ENCODE data around the gene TCP11L2. TPM values are rescaled to one million over a fixed set of nuclear protein-coding genes. Genes with fewer than 3 reads are reported as not detected.
A peak's percentile ranks its signal among the peaks of the same experiment; 100 is the strongest.

Gene TCP11L2
- total and polyA plus RNA-seq, 4 donors, result 5.5 to 50.9 (median 17.0) TPM

DNA sequence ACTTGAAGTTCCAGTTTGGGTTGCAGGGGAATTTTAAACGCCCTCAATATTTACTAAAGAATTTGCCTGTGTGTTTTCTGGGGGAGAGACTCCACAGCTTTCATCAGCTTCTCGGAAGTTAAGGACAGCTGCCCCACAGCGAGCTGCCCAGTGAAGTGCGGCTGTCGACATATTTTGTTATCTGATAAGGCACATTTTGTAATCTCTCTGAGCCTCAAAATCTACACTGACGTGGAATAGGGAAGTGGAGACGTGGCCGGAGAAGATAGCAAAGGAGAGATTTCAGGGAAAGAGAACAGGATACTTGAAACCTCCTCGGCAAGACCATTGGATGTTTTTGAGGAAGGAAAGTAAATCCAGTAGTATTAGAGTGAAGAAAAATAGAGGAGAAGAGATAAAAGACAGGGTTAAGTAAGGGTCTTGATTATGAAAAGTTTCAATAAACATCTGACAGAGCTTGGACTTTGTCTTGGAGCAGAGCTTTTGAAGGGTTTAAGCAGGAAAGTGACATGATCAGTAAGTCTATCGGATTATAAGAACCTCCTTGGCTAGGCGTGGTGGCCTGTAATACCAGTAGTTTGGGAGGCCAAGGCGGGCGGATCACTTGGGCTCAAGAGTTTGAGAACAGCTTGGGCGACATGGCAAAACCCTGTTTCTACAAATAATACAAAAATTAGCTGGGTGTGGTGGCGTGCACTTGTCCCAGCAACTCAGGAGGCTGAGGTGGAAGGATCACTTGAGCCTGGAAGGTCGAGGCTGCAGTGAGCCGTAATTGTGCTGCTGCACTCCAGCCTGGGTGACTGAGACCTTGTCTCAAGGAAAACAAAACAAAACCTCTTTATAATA, 56.1 kb downstream of the TCP11L2 start:
- ATAC-seq (ENCODE audit: low FRiP score) (peak; percentile 47), DNase-seq (no peak)
- no peaks in the 10 kb centered on the region for H3K27me3 ChIP-seq (ENCODE audit: control insufficient read depth in 1 of 2, insufficient read depth in 2 of 2, low read length in 1 of 2)
- peaks cover 0 to 3% of the 10 kb centered on the region in 2 donors for H3K4me1 ChIP-seq (ENCODE audit: control insufficient read depth in 1 of 2, insufficient read depth in 2 of 2, low read length in 2 of 2)
- intact Hi-C loops (cut with DNase I), result loop anchor here in 1 of 2 donors (10.0 kb wide), 1 partner anchor 134 kb away; no protein-coding TSS in a partner anchor
- H3K4me3 ChIP-seq (ENCODE audit: low read length in 2 of 2), result peak overlapping the region; percentile 53 to 90
- peak overlapping the region; percentile 24 to 64 for H3K27ac ChIP-seq (ENCODE audit: low read depth in 1 of 2, low read length in 2 of 2)
- 35 to 36% methylated on average over 17 of the region's 17 CpGs for WGBS, 2 donors
- H3K36me3 ChIP-seq (ENCODE audit: control insufficient read depth in 1 of 2, insufficient read depth in 2 of 2, low read length in 1 of 2), result no peaks in the 10 kb centered on the region
- no peaks in the 10 kb centered on the region for H3K9me3 ChIP-seq (ENCODE audit: control insufficient read depth, low read length)

DNA sequence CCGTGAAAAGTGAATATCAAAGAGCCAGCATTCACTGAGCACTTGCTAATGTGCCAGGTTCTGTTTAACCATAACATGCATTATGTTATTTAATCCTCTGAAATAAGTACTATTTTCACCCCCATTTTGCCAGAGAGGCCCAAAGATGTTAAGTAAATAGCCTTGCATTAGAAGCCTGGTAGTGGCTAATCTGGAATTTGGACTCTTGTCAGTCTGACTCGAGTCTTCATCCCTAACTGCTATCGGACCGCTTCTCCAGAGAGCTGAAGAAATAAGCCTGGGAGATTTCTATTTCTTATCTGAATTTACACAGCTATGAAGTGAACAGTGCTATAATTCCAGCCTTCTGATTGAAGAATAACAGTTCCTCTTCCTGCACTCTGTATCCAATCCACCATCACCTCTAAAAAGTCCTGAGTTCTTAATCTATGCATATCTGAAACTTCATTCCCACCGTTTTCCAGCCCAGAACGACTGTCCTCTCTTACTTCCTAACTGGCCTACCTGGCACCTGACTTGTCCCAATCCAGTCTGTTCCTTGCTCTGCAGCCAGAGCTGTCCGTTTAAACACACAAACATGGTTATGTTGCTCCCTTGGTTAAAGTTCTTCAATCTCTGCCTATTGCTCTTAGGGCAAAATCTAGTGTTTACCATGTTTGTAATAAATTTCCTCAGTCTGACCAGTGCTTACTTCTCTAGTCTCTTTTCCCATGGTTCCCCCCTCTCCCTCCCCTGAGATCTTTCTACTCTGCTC, 57.3 kb downstream of the TCP11L2 start:
- Histone ChIP-seq H3K36me3 (ENCODE audit: control insufficient read depth in 1 of 2, insufficient read depth in 2 of 2, low read length in 1 of 2) (peaks cover 0 to 4% of the 10 kb centered on the region in 2 donors), H3K4me1 (ENCODE audit: control insufficient read depth in 1 of 2, insufficient read depth in 2 of 2, low read length in 2 of 2) (peaks cover 0 to 3% of the 10 kb centered on the region in 2 donors), H3K27me3 (ENCODE audit: control insufficient read depth in 1 of 2, insufficient read depth in 2 of 2, low read length in 1 of 2) (no peaks in the 10 kb centered on the region), H3K27ac (ENCODE audit: low read depth in 1 of 2, low read length in 2 of 2) (no peak overlapping the region), H3K9me3 (ENCODE audit: control insufficient read depth, low read length) (no peaks in the 10 kb centered on the region), H3K4me3 (ENCODE audit: low read length in 2 of 2) (no peak overlapping the region)
- DNase-seq, result no peak
- 75% methylated on average over 7 of the region's 7 CpGs for WGBS, 2 donors
- ATAC-seq (ENCODE audit: low FRiP score), result no peak
- intact Hi-C loops (cut with DNase I), result loop anchor here in 1 of 2 donors (10.0 kb wide), 1 partner anchor 135 kb away; no protein-coding TSS in a partner anchor

- H3K27ac ChIP-seq (ENCODE audit: low read depth in 1 of 2, low read length in 2 of 2), result no peak overlapping the region
- 91 to 96% methylated on average over 5 of the region's 5 CpGs for WGBS, 2 donors
- H3K9me3 ChIP-seq (ENCODE audit: control insufficient read depth, low read length), result no peaks in the 10 kb centered on the region
- intact Hi-C loops (cut with DNase I), result no loop called here
- no peak for DNase-seq
- ATAC-seq (ENCODE audit: low FRiP score), result no peak
- H3K4me1 ChIP-seq (ENCODE audit: control insufficient read depth in 1 of 2, insufficient read depth in 2 of 2, low read length in 2 of 2), result peaks cover 0 to 3% of the 10 kb centered on the region in 2 donors
- H3K36me3 ChIP-seq (ENCODE audit: control insufficient read depth in 1 of 2, insufficient read depth in 2 of 2, low read length in 1 of 2), result peaks cover 0 to 4% of the 10 kb centered on the region in 2 donors
- no peaks in the 10 kb centered on the region for H3K27me3 ChIP-seq (ENCODE audit: control insufficient read depth in 1 of 2, insufficient read depth in 2 of 2, low read length in 1 of 2)
- no peak overlapping the region for H3K4me3 ChIP-seq (ENCODE audit: low read length in 2 of 2)
These were observed 58.0 kb downstream of the TCP11L2 start for GRCh38 chr12:106360400-106360994.

- Histone ChIP-seq H3K4me3 (ENCODE audit: low read length in 2 of 2) (no peak overlapping the region), H3K9me3 (ENCODE audit: control insufficient read depth, low read length) (no peaks in the 10 kb centered on the region), H3K36me3 (ENCODE audit: control insufficient read depth in 1 of 2, insufficient read depth in 2 of 2, low read length in 1 of 2) (peaks cover 4% of the 10 kb centered on the region in 2 donors), H3K27ac (ENCODE audit: low read depth in 1 of 2, low read length in 2 of 2) (no peak overlapping the region), H3K4me1 (ENCODE audit: control insufficient read depth in 1 of 2, insufficient read depth in 2 of 2, low read length in 2 of 2) (peaks cover 0 to 3% of the 10 kb centered on the region in 2 donors), H3K27me3 (ENCODE audit: control insufficient read depth in 1 of 2, insufficient read depth in 2 of 2, low read length in 1 of 2) (no peaks in the 10 kb centered on the region)
- ATAC-seq (ENCODE audit: low FRiP score) (no peak), DNase-seq (no peak)
- intact Hi-C loops (cut with DNase I), result no loop called here
- 88 to 91% methylated on average over 4 of the region's 4 CpGs for WGBS, 2 donors
These were observed 60.4 kb downstream of the TCP11L2 start for GRCh38 chr12:106362971-106363370.

DNA sequence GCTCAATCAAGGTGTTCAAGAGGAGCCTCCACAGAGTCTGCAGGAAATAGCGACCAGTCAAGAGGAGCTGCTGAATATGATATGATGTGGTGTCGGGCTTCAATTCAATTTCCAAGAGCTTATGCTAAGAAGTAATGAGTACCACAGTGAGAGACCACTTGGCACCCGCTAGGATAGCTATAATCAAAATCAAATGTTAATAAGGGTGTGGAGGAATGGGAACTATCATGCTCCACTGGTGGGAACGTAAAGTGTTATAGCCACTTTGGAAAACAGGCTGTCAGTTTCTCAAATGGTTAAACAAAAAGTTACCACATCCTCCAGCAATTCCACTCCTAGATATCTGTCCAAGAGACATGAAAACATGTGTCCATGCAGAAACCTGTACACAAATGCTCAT, 61.7 kb downstream of the TCP11L2 start:
- Histone ChIP-seq H3K36me3 (ENCODE audit: control insufficient read depth in 1 of 2, insufficient read depth in 2 of 2, low read length in 1 of 2) (peaks cover 4% of the 10 kb centered on the region in 2 donors), H3K27ac (ENCODE audit: low read depth in 1 of 2, low read length in 2 of 2) (no peak overlapping the region), H3K9me3 (ENCODE audit: control insufficient read depth, low read length) (no peaks in the 10 kb centered on the region), H3K27me3 (ENCODE audit: control insufficient read depth in 1 of 2, insufficient read depth in 2 of 2, low read length in 1 of 2) (no peaks in the 10 kb centered on the region), H3K4me3 (ENCODE audit: low read length in 2 of 2) (no peak overlapping the region), H3K4me1 (ENCODE audit: control insufficient read depth in 1 of 2, insufficient read depth in 2 of 2, low read length in 2 of 2) (peaks cover 0 to 3% of the 10 kb centered on the region in 2 donors)
- no peak for DNase-seq
- intact Hi-C loops (cut with DNase I), result no loop called here
- WGBS, 2 donors, result 94 to 98% methylated on average over 4 of the region's 4 CpGs
- no peak for ATAC-seq (ENCODE audit: low FRiP score)

DNA sequence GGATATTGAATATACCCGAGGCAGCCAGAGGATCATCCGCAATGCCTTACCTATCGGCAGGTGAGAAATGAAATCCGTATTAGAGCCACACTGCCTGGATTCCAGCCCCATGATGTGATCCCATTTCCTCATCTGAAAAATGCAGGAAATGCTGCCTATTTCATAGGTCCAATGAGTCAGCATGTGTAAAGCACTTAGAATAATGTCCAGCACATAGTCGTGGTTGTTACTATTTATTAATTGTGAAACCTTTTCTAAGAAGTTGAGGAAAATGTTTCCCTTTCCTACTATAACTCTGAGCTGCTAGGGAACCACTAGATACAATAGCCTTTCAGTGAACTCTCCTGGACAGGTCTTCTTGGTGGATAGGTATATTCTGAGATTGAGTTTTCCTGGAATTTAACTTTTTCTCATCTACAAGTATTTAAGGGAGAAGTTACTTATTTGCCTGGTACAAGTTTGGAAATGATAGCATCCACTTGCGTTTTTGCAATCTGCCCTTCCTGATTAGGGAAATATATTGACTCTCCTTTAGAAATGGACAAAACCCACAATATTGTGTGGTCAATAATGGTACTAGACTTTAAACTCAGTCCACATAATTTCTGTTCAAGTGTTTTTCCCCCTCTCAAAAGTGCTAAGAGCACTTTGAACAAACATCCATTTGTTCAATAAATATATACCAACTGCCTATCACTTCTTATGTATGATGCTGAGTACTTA, 67.3 kb downstream of the TCP11L2 start:
- ATAC-seq (ENCODE audit: low FRiP score), result no peak
- H3K4me3 ChIP-seq (ENCODE audit: low read length in 2 of 2), result no peak overlapping the region
- no peaks in the 10 kb centered on the region for H3K27me3 ChIP-seq (ENCODE audit: control insufficient read depth in 1 of 2, insufficient read depth in 2 of 2, low read length in 1 of 2)
- 78 to 83% methylated on average over 6 of the region's 6 CpGs for WGBS, 2 donors
- no peaks in the 10 kb centered on the region for H3K4me1 ChIP-seq (ENCODE audit: control insufficient read depth in 1 of 2, insufficient read depth in 2 of 2, low read length in 2 of 2)
- DNase-seq, result no peak
- H3K27ac ChIP-seq (ENCODE audit: low read depth in 1 of 2, low read length in 2 of 2), result no peak overlapping the region
- intact Hi-C loops (cut with DNase I), result no loop called here
- H3K9me3 ChIP-seq (ENCODE audit: control insufficient read depth, low read length), result no peaks in the 10 kb centered on the region
- peaks cover 3 to 4% of the 10 kb centered on the region in 2 donors for H3K36me3 ChIP-seq (ENCODE audit: control insufficient read depth in 1 of 2, insufficient read depth in 2 of 2, low read length in 1 of 2)

GRCh38 chr12:106378788-106379187, 76.3 kb downstream of the TCP11L2 start:
- ATAC-seq (ENCODE audit: low FRiP score) (no peak), DNase-seq (no peak)
- Histone ChIP-seq H3K4me3 (ENCODE audit: low read length in 2 of 2) (no peak overlapping the region), H3K36me3 (ENCODE audit: control insufficient read depth in 1 of 2, insufficient read depth in 2 of 2, low read length in 1 of 2) (peaks cover 0 to 10% of the 10 kb centered on the region in 2 donors), H3K27me3 (ENCODE audit: control insufficient read depth in 1 of 2, insufficient read depth in 2 of 2, low read length in 1 of 2) (no peaks in the 10 kb centered on the region), H3K9me3 (ENCODE audit: control insufficient read depth, low read length) (peaks cover 3% of the 10 kb centered on the region), H3K4me1 (ENCODE audit: control insufficient read depth in 1 of 2, insufficient read depth in 2 of 2, low read length in 2 of 2) (no peaks in the 10 kb centered on the region), H3K27ac (ENCODE audit: low read depth in 1 of 2, low read length in 2 of 2) (no peak overlapping the region)
- WGBS, 2 donors, result 79 to 84% methylated on average over 4 of the region's 4 CpGs
- intact Hi-C loops (cut with DNase I), result no loop called here

- Histone ChIP-seq H3K27me3 (ENCODE audit: control insufficient read depth in 1 of 2, insufficient read depth in 2 of 2, low read length in 1 of 2) (no peaks in the 10 kb centered on the region), H3K36me3 (ENCODE audit: control insufficient read depth in 1 of 2, insufficient read depth in 2 of 2, low read length in 1 of 2) (peaks cover 0 to 10% of the 10 kb centered on the region in 2 donors), H3K27ac (ENCODE audit: low read depth in 1 of 2, low read length in 2 of 2) (no peak overlapping the region), H3K9me3 (ENCODE audit: control insufficient read depth, low read length) (peaks cover 3% of the 10 kb centered on the region), H3K4me3 (ENCODE audit: low read length in 2 of 2) (no peak overlapping the region), H3K4me1 (ENCODE audit: control insufficient read depth in 1 of 2, insufficient read depth in 2 of 2, low read length in 2 of 2) (no peaks in the 10 kb centered on the region)
- intact Hi-C loops (cut with DNase I), result loop anchor here (10.0 kb wide), 1 partner anchor 724 kb away; no protein-coding TSS in a partner anchor
- no peak for ATAC-seq (ENCODE audit: low FRiP score)
- 95 to 100% methylated on average over 1 of the region's 1 CpG for WGBS, 2 donors
- no peak for DNase-seq
These were observed 78.4 kb downstream of the TCP11L2 start for GRCh38 chr12:106380954-106381353.

Data from aorta (tissue), 5 donors.